ENCODE data around the gene POP4.

DNA sequence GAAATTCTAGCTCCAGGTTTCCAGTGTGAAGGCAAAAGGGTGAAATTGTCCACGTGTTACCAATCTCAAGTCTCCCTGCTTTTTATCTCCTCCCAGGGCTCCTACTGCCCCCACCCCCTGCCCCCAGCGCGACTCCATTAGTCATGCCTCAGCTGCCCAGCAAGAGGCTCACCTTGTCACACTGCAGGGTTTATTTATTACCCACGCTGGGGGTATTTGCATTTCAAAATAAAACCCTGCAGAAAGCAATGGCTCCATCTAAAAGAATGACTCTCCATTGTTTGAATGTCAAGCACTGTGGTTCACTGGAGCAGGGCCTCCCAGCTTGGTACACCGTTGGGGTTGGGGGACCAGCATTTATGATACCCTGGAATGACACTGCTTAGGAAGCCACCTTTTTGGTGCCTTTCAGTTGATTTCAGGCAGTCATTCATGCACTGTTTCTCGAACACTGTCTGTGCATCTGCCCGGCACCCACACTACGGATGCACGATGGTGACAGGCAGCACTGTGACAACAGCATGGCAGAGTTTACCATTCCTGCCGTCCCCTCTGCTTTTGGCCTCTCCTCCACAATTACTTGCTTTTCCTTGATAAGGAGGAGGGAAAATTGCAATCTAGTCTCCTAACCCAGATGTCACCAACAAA lies 9.9 kb upstream of the POP4 start:
- TF ChIP-seq, protein P1, sequence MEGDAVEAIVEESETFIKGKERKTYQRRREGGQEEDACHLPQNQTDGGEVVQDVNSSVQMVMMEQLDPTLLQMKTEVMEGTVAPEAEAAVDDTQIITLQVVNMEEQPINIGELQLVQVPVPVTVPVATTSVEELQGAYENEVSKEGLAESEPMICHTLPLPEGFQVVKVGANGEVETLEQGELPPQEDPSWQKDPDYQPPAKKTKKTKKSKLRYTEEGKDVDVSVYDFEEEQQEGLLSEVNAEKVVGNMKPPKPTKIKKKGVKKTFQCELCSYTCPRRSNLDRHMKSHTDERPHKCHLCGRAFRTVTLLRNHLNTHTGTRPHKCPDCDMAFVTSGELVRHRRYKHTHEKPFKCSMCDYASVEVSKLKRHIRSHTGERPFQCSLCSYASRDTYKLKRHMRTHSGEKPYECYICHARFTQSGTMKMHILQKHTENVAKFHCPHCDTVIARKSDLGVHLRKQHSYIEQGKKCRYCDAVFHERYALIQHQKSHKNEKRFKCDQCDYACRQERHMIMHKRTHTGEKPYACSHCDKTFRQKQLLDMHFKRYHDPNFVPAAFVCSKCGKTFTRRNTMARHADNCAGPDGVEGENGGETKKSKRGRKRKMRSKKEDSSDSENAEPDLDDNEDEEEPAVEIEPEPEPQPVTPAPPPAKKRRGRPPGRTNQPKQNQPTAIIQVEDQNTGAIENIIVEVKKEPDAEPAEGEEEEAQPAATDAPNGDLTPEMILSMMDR (IDR thresholded peaks at IDR 0.05; ENCODE audit: insufficient read depth, low read depth, low read length), result no peak
- no peak for TF ChIP-seq EZH2 (IDR thresholded peaks at IDR 0.05; ENCODE audit: insufficient read depth, low read length)
